Measurements from ENCODE around the gene C17orf100. TPM values are rescaled to one million over a fixed set of nuclear protein-coding genes. Genes with fewer than 3 reads are reported as not detected.

C17orf100 gene
- total and polyA plus RNA-seq, 10 of the 15 experiments (the other 5 are each of a cell fraction or from before 2014, with no cell fraction given), result 0.84 to 4.7 (median 1.8) TPM

- BruUV-seq (replicated peaks), result no TSS peak
Observed at GRCh38 chr17:6605142-6605541, 46.4 kb upstream of the C17orf100 start.

GRCh38 chr17:6608321-6608720 is 43.2 kb upstream of the C17orf100 start:
- H3K36me3 ChIP-seq (ENCODE audit: control insufficient read depth in 2 of 2, insufficient read depth in 2 of 2, low read length in 1 of 2), result peaks cover 5 to 20% of the 10 kb centered on the region in 2 experiments
- H3K79me2 ChIP-seq (ENCODE audit: control insufficient read depth, insufficient read depth, low read length), result no peaks in the 10 kb centered on the region
- no peaks in the 10 kb centered on the region for H3K9me3 ChIP-seq (replicated peaks; ENCODE audit: control insufficient read depth, insufficient read depth, low read length)
- intact Hi-C loops (cut with micrococcal nuclease; ENCODE audit: unreplicated experiment), result no loop called here
- H4K20me1 ChIP-seq (ENCODE audit: control insufficient read depth, insufficient read depth), result no peaks in the 10 kb centered on the region; the same call in 1 of the 2 replicates
- H3K4me3 ChIP-seq, result no peak overlapping the region
- no peaks in the 10 kb centered on the region for H3K4me1 ChIP-seq (ENCODE audit: control insufficient read depth, insufficient read depth, low read length)
- in situ Hi-C loops (cut with MboI), result no loop called here
- no peaks in the 10 kb centered on the region for H3K27me3 ChIP-seq (replicated peaks in 1 of 2; ENCODE audit: control insufficient read depth in 2 of 2, insufficient read depth in 2 of 2, low read length in 1 of 2)
- ChIA-PET CTCF (interaction anchor here (0.7 to 1.2 kb wide), 3 partner anchors 9 to 25 kb away, joined by 3 to 4 read pairs (median 3); no protein-coding TSS in a partner anchor), POLR2A (no interaction called here), RAD21 (ENCODE audit: unreplicated experiment) (interaction anchor here (1.4 kb wide), 1 partner anchor 135 kb away, joined by 3 read pairs; no protein-coding TSS in a partner anchor), SMC1A (ENCODE audit: uncharacterized antibody, unreplicated experiment) (no interaction called here)
- no peak for TF ChIP-seq BCL11A (IDR thresholded peaks at IDR 0.05; ENCODE audit: low read depth, low read length)
- no peak for TF ChIP-seq SUZ12 (IDR thresholded peaks at IDR 0.05; ENCODE audit: unreplicated experiment)
- TF ChIP-seq MEF2A (IDR thresholded peaks at IDR 0.05; ENCODE audit: insufficient read depth, low read depth, low read length), result no peak
- TF ChIP-seq RFX5 (IDR thresholded peaks at IDR 0.05; ENCODE audit: low read depth, low read length), result no peak
- TF ChIP-seq ZNF274 (IDR thresholded peaks at IDR 0.05; ENCODE audit: insufficient read depth, insufficient read length), result no peak
- TF ChIP-seq POU2F2 (IDR thresholded peaks at IDR 0.05; ENCODE audit: borderline replicate concordance, low read depth, low read length), result no peak
- no peak for TF ChIP-seq SMAD1 (IDR thresholded peaks at IDR 0.05; ENCODE audit: low read depth, partially characterized antibody)
- TF ChIP-seq, protein P1, sequence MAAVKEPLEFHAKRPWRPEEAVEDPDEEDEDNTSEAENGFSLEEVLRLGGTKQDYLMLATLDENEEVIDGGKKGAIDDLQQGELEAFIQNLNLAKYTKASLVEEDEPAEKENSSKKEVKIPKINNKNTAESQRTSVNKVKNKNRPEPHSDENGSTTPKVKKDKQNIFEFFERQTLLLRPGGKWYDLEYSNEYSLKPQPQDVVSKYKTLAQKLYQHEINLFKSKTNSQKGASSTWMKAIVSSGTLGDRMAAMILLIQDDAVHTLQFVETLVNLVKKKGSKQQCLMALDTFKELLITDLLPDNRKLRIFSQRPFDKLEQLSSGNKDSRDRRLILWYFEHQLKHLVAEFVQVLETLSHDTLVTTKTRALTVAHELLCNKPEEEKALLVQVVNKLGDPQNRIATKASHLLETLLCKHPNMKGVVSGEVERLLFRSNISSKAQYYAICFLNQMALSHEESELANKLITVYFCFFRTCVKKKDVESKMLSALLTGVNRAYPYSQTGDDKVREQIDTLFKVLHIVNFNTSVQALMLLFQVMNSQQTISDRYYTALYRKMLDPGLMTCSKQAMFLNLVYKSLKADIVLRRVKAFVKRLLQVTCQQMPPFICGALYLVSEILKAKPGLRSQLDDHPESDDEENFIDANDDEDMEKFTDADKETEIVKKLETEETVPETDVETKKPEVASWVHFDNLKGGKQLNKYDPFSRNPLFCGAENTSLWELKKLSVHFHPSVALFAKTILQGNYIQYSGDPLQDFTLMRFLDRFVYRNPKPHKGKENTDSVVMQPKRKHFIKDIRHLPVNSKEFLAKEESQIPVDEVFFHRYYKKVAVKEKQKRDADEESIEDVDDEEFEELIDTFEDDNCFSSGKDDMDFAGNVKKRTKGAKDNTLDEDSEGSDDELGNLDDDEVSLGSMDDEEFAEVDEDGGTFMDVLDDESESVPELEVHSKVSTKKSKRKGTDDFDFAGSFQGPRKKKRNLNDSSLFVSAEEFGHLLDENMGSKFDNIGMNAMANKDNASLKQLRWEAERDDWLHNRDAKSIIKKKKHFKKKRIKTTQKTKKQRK (IDR thresholded peaks at IDR 0.05; ENCODE audit: low read depth, low read length), result no peak
- 96% methylated on average over 3 of the region's 3 CpGs for WGBS (ENCODE audit: insufficient coverage, insufficient replicate concordance, low lambda C conversion rate, missing lambda C conversion rate)
- no peak overlapping the region for H3K27ac ChIP-seq (ENCODE audit: control insufficient read depth, insufficient read depth)
- ATAC-seq (no peak), DNase-seq (ENCODE audit: low read depth, low spot score) (no peak), FAIRE-seq (no peak)
- BruUV-seq (replicated peaks), result no TSS peak
- H3K9ac ChIP-seq (ENCODE audit: control insufficient read depth, insufficient read depth, low read length), result no peak overlapping the region
- H3K4me2 ChIP-seq (ENCODE audit: control insufficient read depth, insufficient read depth), result no peak overlapping the region
- no peak overlapping the region for H2AFZ ChIP-seq (ENCODE audit: control insufficient read depth, low read depth, low read length)

More at GRCh38 chr17:6605142-6605541, 46.4 kb upstream of the C17orf100 start:
- Histone ChIP-seq H3K4me2 (ENCODE audit: control insufficient read depth, insufficient read depth) (no peak overlapping the region), H2AFZ (ENCODE audit: control insufficient read depth, low read depth, low read length) (no peak overlapping the region), H3K27me3 (replicated peaks in 1 of 2; ENCODE audit: control insufficient read depth in 2 of 2, insufficient read depth in 2 of 2, low read length in 1 of 2) (no peaks in the 10 kb centered on the region), H3K4me1 (ENCODE audit: control insufficient read depth, insufficient read depth, low read length) (no peaks in the 10 kb centered on the region), H3K9ac (ENCODE audit: control insufficient read depth, insufficient read depth, low read length) (no peak overlapping the region), H3K9me3 (replicated peaks; ENCODE audit: control insufficient read depth, insufficient read depth, low read length) (no peaks in the 10 kb centered on the region), H3K36me3 (ENCODE audit: control insufficient read depth in 2 of 2, insufficient read depth in 2 of 2, low read length in 1 of 2) (peaks cover 5 to 17% of the 10 kb centered on the region in 2 experiments), H3K27ac (ENCODE audit: control insufficient read depth, insufficient read depth) (no peak overlapping the region), H3K4me3 (no peak overlapping the region), H4K20me1 (ENCODE audit: control insufficient read depth, insufficient read depth) (no peaks in the 10 kb centered on the region; the same call in 1 of the 2 replicates), H3K79me2 (ENCODE audit: control insufficient read depth, insufficient read depth, low read length) (no peaks in the 10 kb centered on the region)
- ChIA-PET POLR2A (no interaction called here), RAD21 (ENCODE audit: unreplicated experiment) (no interaction called here), SMC1A (ENCODE audit: uncharacterized antibody, unreplicated experiment) (interaction anchor here (0.7 kb wide), 1 partner anchor 1827 kb away, joined by 3 read pairs; no protein-coding TSS in a partner anchor), CTCF (no interaction called here)
- in situ Hi-C loops (cut with MboI) (no loop called here), intact Hi-C loops (cut with micrococcal nuclease; ENCODE audit: unreplicated experiment) (no loop called here)
- ATAC-seq (no peak), DNase-seq (ENCODE audit: low read depth, low spot score) (no peak), FAIRE-seq (no peak)
- TF ChIP-seq BACH1 (IDR thresholded peaks at IDR 0.05; ENCODE audit: borderline replicate concordance) (no peak), ATF7 (IDR thresholded peaks at IDR 0.05; ENCODE audit: low read depth) (no peak)
- 98% methylated on average over 6 of the region's 6 CpGs for WGBS (ENCODE audit: insufficient coverage, insufficient replicate concordance, low lambda C conversion rate, missing lambda C conversion rate)
